A549 (cell line): ENCODE results near the gene LILRB2.

Experiments used
- ESRRA ChIP-seq: fragments of 150-350 bp; IDR thresholded peaks from 2 replicates; pipeline ENCODE4 v1.6.1; 2014; ENCODE audit warnings: mild to moderate bottlenecking, low read length, borderline replicate concordance
- KDM1A ChIP-seq: fragments of 200-600 bp; sonication (generic); IDR thresholded peaks from 2 replicates; pipeline ENCODE4 v1.6.1; 2016; ENCODE audit warnings: low read depth, mild to moderate bottlenecking
- NPAS2 ChIP-seq: fragments of 250-450 bp; sonication (Bioruptor Pico); IDR thresholded peaks from 2 replicates; pipeline ENCODE4 v1.8.0; 2022; ENCODE audit warnings: mild to moderate bottlenecking, moderate library complexity, borderline replicate concordance
- POLR2A ChIP-seq: IDR thresholded peaks from 2 replicates; pipeline ENCODE4 v1.6.1; 2012; ENCODE audit warnings: mild to moderate bottlenecking, low read length
- RFX5 ChIP-seq: fragments of 450-650 bp; IDR thresholded peaks from 2 replicates; pipeline ENCODE4 v1.7.1; 2014; ENCODE audit warnings: antibody characterized with exemption, mild to moderate bottlenecking, moderate library complexity
- ZC3H11A ChIP-seq: fragments of 450-650 bp; IDR thresholded peaks from 2 replicates; pipeline ENCODE4 v1.6.1; 2014; ENCODE audit warnings: antibody characterized with exemption, mild to moderate bottlenecking
- TF ChIP-seq, protein P1 (sequence below): fragments of >200 bp; sonication (Bioruptor Twin); formaldehyde crosslinking; IDR thresholded peaks from 3 replicates; pipeline ENCODE4 v1.5.1; 2016
- TF ChIP-seq, protein P2 (sequence below): IDR thresholded peaks from 2 replicates; pipeline ENCODE4 v1.6.1; 2012
- TF ChIP-seq, protein P3 (sequence below): fragments of >200 bp; sonication (Bioruptor Twin); formaldehyde crosslinking; IDR thresholded peaks from 3 replicates; pipeline ENCODE4 v1.6.1; 2016

DNA sequence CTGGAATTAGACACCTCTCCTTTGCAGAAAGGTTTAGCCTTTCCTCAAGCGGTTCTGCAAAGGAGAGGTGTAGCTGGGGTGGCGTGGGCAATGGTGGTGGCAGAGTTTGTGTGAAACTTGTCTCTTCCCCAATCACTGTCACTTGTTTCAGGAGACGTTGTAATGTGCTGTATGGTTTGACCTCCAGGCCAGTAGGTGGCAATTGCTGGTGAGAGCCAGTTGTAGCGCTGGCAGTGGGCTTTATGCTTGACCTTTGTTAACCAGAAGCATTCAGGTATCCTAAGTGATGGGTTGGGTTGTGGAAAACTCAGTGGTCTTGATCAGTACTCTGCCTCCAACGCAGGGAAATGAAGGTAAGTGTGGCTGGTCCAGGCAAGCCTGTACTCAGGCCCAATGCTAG, 44.7 kb upstream of the LILRB2 start:
- TF ChIP-seq NPAS2 (CRISPR knock-in tag) (no peak), RFX5 (no peak), POLR2A (no peak), ESRRA (no peak), ZC3H11A (no peak), KDM1A (no peak)
- TF ChIP-seq, protein P1, sequence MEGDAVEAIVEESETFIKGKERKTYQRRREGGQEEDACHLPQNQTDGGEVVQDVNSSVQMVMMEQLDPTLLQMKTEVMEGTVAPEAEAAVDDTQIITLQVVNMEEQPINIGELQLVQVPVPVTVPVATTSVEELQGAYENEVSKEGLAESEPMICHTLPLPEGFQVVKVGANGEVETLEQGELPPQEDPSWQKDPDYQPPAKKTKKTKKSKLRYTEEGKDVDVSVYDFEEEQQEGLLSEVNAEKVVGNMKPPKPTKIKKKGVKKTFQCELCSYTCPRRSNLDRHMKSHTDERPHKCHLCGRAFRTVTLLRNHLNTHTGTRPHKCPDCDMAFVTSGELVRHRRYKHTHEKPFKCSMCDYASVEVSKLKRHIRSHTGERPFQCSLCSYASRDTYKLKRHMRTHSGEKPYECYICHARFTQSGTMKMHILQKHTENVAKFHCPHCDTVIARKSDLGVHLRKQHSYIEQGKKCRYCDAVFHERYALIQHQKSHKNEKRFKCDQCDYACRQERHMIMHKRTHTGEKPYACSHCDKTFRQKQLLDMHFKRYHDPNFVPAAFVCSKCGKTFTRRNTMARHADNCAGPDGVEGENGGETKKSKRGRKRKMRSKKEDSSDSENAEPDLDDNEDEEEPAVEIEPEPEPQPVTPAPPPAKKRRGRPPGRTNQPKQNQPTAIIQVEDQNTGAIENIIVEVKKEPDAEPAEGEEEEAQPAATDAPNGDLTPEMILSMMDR, result no peak
- TF ChIP-seq, protein P2, sequence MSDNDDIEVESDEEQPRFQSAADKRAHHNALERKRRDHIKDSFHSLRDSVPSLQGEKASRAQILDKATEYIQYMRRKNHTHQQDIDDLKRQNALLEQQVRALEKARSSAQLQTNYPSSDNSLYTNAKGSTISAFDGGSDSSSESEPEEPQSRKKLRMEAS, result no peak
- TF ChIP-seq, protein P3, sequence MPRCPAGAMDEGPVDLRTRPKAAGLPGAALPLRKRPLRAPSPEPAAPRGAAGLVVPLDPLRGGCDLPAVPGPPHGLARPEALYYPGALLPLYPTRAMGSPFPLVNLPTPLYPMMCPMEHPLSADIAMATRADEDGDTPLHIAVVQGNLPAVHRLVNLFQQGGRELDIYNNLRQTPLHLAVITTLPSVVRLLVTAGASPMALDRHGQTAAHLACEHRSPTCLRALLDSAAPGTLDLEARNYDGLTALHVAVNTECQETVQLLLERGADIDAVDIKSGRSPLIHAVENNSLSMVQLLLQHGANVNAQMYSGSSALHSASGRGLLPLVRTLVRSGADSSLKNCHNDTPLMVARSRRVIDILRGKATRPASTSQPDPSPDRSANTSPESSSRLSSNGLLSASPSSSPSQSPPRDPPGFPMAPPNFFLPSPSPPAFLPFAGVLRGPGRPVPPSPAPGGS, result no peak
